HCEC 1CT (cell line): ENCODE measurements around the gene ADAM10.

Experiments
- DNase-seq: peaks from one replicate; pipeline ENCODE4 v3.0.0-alpha.2; 2017

ADAM10 gene

DNA sequence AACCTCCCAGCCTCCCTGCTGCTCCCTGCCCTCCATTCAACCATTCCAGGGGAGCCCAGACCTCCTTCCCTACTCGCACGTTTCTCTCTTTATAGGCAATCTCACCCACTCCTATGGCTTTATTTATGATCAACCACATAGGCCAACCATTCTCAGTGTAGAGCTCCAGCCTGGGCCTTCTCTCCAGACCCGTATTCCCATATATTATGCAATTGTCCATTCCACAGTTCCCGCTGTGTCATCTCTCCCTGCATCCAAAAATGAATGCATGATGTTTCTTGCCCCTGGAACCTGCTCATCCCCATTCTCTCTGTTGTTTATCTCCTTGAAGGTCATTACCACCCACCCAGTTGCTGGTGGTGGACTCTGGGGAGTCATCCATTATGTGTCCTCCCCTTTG is 177.0 kb downstream of the ADAM10 start:
- no peak for DNase-seq

DNA sequence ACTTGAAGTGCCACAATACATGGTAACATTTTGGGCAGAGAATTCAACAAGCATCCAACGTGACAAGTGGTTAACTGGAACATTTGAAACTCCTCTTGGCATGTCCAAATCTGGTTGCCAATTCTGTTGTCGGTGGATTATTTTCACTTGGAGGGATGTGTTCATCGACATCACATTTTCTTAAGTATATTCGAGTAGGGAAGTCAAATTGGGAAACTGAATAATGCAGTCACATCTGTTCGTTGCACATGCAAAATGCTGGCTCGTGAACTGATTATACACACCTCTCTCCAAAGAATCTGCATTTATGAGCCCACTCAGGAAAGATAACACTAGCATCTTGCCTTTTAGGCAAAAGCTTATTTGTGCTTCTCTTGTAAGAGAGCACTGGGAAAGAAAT is 178.0 kb downstream of the ADAM10 start:
- DNase-seq: no peak

DNA sequence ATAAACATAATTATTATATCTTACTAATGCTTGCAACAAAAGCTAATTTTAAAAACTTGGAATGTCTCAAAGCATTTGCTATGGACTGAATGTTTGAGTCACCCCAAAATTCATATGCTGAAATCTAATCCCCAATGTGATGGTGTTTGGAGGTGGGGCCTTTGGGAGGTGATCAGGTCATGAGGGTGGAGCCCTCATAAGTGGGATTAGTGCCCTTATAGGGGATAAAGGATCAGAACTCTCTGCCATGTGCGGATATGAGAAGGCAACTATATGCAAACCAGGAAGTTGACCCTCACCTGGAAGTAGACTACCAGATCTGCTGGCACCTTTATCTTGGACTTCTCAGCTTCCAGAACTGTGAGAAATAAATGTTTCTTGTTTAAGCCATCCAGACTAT is 180.1 kb downstream of the ADAM10 start:
- DNase-seq: no peak

DNA sequence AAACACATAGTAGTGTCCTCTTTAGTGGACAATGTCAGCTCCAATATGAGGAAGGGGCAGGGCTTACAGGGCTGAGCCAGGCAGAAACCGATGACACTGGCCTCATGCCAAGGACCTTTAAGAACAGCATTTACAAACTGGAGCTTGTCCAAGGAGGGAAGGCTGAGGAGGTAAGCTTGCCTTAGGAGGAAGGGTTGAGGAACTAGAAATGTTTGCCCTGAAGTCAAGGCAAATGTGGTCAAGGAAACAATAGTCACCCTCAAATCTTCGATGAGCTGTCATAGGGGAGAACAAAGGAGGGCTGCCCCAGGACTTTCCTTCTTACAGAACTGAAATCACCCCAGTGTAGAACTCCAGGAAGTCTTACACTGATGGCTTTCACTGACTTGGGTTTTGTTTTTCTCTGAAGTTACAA is 181.3 kb downstream of the ADAM10 start:
- DNase-seq: no peak

DNA sequence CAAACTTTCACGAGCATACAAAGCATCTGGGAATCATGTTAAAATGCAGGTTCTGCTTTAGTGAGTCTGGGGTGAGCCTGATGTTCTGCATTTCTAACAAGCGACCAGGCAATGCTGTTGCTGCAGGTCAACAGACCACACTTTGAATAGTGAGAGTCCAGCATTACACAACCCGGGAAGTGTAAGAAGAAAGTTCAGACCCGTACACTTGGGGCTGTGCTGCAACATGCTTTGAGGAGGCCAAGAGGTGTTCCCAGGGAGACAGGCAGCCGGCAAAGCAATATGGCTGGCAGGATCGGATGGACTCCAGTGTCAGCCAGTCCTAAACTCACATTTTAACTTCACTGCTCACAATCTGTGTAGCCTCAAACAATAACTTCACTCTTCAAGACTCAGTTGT is 183.5 kb downstream of the ADAM10 start:
- no peak for DNase-seq

DNA sequence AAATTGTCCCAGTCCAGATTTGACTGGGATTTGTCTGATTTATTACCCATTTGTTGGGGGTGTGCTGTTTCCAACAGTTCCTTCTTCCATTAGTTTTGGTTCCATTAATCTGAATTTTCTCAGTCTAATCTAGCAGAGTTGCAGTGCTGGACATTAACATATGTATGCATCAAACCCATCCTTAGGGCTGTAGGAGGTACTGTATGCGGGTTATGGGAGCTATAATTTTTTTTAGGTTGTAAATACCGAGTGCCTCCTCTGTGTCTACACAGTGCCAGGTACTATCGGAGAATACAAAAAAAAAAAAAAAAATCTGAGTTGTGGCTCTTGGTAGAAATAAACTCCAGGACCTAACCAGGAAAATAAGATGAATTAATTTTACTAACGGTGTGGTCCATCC is 183.9 kb downstream of the ADAM10 start:
- no peak for DNase-seq

DNA sequence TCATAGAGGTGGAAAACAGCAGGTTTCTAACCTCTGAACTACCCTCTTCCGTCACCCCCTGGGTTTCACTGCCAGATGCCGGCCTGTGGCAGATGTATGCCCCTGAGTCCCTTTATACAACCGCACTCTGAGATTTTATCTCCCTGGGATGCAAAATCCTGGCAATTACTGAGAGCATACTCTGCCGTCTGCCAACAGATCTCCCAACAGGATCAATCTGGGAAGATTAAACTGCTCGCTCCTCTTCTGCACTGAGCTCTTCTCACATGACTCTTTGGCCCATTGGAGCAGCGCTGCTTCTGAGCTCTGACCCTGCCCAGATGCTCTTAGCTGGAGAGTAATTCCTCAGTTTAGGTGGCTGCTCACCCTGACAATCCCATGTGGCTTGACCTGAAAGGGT is 184.5 kb downstream of the ADAM10 start:
- no peak for DNase-seq

DNA sequence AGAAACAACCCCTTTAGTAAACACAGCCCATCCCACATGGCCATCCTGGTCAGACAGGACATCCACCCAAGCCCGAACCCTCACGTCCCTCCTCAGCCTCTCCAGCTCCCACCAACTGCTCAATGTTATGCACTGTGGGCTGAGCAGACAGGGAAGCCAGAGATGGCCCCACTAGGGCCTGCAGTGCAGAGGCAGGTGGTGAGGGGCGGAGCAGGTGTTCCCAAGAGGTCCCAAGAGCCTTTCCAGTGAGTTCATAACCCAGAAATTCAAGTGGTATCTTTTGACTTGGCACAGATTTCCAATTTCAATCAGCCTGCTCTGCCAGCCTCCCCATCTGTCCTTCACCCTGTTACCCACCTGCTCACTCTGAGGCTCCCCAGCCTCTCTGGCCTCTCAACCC is 187.4 kb downstream of the ADAM10 start:
- no peak for DNase-seq

DNA sequence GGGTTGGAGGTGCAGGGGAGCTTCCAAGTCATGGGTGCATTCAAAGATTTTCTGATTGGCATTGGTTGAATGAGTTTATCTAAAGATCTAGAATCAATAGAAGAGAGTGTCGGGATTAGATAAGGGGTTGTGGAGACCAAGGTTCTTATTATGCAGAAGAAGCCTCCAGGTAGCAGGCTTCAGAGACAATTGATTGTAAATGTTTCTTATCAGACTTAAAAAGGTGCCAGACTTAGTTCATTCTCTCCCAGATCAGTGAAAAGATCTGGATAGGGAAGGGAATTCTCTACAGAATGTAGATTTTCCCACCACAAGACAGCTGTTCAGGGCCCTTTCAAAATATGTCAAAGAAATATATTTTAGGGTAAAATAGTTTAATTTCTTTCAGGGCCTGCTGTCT is 188.2 kb downstream of the ADAM10 start:
- no peak for DNase-seq

DNA sequence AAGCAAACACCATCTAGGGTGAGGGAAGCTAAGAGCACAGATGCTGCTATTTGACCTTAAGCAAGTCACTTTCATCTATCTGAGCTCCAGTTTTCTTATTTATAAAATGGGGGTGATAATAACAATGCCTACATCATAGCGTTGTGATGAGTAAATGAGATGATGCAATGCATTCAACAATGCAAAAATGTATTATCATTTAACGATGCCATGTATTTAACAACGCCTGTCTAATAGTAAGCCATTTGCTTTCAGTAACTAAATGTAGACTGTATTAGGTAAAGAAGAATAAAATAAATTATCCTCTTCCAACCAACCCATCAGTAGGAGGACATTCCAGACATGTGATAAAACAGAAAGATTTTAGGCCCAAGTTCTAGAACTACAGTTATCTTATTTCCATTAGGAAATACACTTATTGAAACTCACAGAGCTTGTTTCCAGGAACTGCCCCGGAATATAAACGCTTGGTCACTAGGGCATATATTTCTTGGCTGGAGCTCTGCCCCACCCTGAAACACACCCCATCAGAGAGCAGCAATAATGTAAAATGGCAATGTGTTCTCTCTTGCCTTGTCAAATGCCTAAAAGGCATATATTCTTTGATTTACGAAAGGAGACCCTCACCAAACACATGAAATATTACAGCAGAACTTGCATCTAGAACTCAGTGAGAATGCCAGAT is 189.5 kb downstream of the ADAM10 start:
- DNase-seq: no peak

DNA sequence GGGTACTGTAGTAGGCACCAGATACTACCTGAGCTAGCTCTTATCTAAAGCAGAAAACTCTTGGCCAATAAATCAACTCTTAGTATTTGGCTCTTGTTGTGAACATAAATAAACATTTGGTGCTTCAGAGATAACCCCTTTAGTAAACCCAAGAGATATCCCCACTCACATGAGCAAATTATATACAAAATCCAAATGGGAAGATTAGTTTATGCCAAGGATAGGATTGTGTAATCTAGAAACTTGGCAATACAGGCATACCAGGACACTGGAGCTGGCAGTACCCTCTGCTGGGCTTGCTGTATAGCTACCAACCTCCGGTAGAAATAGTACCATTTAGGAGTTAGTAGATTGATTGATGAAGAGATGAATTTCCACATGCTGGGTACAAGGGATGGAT is 190.7 kb downstream of the ADAM10 start:
- DNase-seq: no peak

DNA sequence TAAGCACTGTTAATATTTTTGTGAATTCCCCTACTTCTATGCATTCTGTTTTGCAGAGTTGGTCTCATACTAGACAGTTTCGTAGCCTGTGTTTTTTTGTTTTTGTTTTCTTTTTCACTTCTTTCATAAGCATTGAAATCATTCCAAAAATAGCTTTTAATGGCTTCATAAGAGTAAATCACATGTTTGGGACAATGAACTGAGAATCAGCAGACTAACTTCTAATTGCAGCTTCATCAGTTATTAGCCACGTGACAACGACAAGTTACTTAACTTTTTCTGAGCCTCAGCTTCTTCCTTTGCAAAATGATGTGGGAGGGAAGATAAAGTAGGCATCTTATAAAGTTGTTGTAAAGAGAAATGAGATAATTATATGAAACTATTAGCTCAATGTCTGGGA is 193.0 kb downstream of the ADAM10 start:
- DNase-seq: no peak

DNA sequence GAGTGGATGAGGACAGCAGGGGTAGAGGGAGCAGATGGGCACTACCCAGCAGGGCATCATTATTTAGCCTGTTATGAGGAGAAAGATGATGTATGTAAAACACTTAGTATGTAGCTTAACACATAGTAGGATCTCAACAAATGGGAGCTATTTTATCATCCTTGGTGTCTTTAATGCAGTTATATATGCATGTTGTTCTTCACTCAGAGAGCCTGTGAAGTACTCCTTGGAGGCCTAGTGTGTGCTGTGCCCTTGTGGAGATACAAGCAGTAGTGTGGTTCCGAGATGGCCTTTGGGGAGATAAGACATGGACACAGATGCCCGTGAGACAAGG is 193.5 kb downstream of the ADAM10 start:
- no peak for DNase-seq

DNA sequence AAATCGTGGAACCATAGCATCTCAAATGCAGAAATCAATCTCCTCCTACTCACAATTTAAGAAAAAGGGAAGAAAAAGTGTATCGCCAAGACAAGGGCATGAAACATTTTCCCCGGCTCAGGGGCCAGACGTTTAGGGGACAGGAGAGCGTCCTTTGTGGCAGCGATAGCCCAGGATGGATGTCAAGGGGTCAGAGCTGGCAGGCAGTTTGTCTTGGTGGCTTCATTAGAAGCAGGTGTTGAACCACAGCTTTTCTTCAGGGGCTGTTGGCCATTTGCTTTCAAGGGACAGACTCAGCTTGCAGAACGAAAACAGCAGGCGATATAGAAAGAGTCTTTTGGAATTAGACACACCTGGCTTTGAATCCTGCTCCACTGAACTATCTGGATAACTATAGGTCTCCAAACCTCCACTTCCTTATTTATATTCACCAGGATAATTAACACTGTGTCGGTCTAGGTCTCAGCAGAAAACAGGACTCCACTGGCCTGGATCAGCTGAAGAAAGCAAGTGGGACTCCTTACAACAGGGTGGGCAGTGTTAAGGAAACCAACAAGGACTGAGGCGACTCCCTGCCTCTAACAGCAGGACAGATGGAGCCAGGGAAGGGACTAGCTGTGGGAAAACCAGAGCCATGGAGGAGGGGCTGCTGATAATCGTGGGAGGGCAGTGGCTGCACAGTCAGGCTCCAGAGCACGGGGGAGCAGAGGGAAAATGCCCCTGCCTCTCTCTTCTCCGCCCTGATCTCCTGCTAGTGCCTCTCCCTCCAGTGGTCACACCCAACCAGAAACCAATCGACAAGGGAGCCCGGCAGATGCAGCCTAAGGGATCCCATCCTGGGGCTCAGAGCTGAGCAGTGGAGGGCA is 194.1 kb downstream of the ADAM10 start:
- DNase-seq: no peak

DNA sequence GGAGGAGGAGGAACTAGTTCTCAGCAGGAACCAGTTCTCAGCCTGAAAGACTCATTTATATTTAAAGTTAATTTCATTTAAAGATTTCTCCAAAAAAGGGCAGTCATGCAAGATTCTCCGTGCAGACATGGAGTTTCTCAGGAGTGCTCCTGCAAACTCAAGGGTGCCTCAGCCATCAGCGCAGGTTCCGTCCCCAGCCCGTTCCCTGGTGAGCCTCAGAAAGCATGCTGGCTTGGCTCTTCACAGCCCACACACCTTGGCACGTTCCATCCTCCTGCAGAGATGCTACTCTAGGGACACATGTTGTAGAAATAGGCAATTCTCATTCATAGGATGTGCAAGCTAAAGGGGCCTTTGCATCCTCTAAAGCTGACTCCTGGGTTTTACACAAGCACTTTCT is 194.7 kb downstream of the ADAM10 start:
- DNase-seq: no peak

DNA sequence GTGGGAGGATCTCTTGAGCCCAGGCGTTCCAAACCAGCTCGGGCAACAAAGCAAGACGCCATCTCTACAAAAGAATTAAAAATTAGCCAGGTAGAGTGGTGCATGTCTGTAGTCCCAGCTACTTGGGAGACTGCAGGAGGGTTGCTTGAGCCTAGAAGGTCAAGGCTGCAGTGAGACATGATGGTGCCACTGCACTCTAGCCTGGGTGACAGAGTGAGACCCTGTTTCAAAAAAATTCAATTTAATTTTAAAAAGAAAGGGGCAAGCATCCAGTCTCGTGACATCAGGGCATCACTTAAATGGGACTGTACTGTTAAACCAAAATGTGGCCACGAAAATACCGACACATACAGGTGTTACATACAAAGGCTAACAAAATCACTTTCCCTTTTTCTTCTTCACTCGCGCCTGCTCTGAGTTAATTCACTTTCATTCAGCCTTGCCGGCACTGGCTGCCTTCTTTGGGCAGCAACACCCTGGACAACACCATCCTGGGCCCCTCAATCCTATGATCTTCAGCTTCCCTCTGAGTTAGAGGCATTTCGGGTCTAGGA is 196.1 kb downstream of the ADAM10 start:
- no peak for DNase-seq

DNA sequence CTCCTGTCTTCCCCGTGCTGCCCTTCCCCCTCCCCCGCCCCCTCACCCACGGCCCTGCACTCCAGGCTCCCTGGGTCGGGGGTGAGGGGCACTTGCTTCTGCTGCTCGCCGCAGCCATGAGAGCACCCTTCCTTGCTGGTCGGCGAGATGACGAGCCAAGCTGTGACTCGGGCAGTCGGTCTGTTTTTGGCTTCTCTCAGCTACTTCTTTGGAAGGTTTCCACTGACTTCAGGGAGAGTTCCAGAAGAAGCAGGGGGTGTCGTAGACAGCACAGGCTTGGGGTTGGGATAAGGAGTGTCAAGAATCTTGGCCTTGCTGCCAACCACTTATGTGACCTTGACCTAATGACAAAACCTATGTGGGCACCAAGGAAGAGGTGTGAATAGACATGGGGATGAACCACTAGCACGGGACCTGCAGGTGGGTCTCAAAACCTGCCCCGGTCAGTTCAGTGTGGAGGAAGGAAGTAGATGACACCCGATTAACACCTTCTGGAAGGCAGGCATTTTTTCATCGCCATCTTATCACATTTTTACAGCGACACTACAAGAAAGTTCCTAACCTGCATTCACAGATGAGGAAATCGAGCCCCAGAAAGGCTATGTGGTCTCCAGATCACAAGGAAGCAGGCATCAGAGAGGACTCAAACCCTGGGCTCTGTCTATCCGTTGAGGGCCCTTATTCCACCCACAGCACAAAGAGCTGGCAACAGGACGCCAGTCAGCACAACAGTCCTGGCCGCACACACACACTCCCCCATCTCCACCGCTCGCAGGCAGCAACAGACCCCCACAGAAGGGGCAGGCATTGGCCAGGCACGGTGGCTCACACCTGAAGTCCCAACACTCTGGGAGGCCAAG is 196.8 kb downstream of the ADAM10 start:
- no peak for DNase-seq

DNA sequence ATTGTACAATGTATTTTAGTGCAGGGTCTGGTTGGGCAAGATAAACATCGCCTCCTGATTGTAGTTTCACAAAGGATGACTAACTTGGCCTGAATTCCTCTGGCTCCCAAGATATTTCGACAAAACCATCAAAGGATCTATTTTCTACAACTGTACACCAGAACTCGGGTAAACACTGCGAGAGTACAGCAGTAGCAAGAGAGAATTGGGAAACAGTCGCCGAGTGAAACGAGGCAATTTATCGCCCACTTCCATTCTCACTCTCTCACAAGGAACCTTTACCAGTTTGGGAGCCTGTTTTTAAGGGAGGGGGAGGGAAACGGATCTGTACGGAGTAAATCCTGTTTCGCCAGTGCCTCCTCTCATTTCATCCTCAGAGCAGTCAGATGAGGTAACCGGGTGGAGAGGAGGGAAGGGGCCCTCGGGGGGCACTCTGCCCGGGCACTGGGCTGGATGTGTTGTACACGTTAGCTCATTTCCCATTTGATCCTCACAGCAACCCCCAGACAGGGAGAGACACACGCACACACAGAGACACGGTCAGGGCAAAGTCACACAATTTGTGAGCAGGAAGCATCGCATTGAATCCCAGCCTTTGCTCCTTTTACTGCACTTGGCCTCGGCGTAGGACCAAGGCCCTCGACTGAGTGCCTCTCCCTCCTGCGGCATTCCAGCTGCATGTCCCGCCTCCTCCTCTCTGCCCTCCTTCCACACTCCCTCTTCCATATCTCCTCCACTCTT is 197.6 kb downstream of the ADAM10 start:
- peak; percentile 95 for DNase-seq

DNA sequence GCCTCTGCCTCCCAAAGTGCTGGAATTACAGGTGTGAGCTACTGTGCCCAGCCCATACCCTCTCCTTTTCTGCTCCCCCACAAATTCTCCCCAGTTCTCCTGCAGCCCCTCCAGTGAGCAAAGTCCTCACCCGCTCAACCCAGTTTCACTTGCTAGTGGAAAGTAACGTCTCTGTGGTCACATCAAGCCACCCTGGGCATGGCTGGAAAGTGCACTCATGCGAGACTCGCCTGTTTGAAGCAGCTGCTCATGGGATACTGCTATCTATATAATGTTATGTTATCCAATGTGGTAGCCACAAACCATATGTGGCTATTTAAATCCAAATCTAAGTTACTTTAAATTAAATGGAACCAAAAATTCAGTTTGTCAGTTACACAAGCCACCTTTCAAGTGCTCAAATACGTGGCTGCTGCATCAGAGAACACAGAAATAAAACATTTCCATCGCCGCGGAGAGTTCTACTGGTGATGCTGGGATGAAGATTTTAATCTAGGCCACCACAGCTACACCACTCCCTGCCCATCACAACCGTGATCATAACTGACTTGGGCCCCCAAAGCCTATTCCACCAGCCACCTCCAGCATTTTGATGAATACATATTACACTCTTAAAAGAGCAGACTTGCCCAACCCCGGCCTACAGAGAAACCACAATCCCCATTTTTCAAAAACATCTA is 198.3 kb downstream of the ADAM10 start:
- no peak for DNase-seq

DNA sequence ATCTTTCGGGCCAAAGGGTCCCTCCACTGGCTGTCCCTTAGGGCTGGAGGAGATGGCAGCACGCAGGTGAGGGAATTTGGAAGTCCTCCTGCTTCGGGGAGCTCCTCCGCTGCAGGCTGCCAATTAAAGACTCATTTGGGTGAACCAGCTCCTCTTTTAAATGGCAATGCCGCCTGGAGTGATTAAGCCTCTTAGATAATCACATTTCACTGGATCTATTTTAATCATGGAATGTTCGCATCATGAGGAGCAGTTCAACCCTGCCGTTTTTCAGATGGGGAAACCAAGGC is 199.8 kb downstream of the ADAM10 start:
- no peak for DNase-seq

DNA sequence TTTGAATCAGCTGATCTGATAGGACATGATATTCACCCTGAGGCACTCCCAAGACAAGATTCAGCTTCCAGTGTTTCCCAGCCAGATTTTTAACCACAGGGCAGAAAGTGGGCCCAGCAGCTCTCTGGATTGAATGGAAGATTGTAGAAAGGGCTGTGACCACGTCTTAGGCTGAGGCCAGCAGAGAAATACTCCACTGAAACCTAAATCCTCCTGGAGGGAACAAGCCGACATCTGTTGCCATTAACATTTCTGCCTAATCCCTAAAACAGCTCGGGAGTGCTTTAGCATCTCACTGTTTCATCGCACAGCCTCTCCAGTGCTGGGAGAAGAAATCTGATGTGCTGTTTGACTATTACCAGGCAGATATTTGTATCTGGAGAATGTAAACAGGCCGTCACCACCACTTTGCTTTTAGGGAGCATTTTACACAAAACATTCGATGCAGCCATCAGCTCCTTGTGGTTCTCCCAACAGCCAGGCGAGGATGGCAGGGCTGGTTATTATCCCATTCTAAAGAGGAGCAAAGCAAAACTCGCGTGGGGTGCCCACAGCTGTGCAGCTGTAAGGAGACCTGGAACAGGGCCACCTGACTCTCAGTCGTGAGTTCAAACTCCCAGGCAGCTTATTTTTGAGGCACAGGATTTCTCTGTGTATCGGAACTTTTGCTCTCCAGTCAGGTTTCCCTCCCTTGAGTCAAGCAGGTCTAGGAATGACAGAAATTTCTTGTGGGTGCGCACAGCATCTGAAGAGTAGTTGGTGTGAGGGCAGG is 200.3 kb downstream of the ADAM10 start:
- no peak for DNase-seq
